Ascending aorta (tissue), 2 donors: ENCODE measurements around the gene C10orf53. TPM values are rescaled to one million over a fixed set of nuclear protein-coding genes. Genes with fewer than 3 reads are reported as not detected.

Source experiments
- DNase-seq, 2 donors: peaks; one replicate each; pipeline ENCODE4 v3.0.0-alpha.2; 2019; ENCODE audit warnings: low spot score in 2 of 2
- H3K27ac ChIP-seq, 2 donors: fragments of 200-600 bp; sonication (generic); one replicate each; pipeline ENCODE4 v1.5.1; 2016 to 2017; ENCODE audit warnings: mild to moderate bottlenecking in 1 of 2
- H3K27me3 ChIP-seq: fragments of 200-600 bp; sonication (generic); one replicate; pipeline ENCODE4 v1.5.1; 2017
- H3K36me3 ChIP-seq, 2 donors: fragments of 200-600 bp; sonication (generic); one replicate each; pipeline ENCODE4 v1.5.1; 2016
- H3K4me1 ChIP-seq, 2 donors: fragments of 200-600 bp; sonication (generic); one replicate each; pipeline ENCODE4 v1.5.1; 2016 to 2017; ENCODE audit warnings: mild to moderate bottlenecking in 1 of 2
- H3K4me3 ChIP-seq, 2 donors: fragments of 200-600 bp; sonication (generic); one replicate each; pipeline ENCODE4 v1.5.1; 2016 to 2017; ENCODE audit warnings: mild to moderate bottlenecking in 1 of 2
- H3K9me3 ChIP-seq, 2 donors: fragments of 200-600 bp; sonication (generic); one replicate each; pipeline ENCODE4 v1.5.1; 2016
- CTCF ChIP-seq, 3 experiments: fragments of 200-600 bp in 2 of 3; fragments of 450-650 bp in 1 of 3; sonication (generic) in 2 of 3; IDR thresholded peaks; one replicate each; pipeline ENCODE4 v1.5.1; 2016 to 2019; ENCODE audit warnings: antibody characterized with exemption in 3 of 3, mild to moderate bottlenecking in 1 of 3, moderate library complexity in 1 of 3
- intact Hi-C: fragments of 100-400 bp; cut with DNase I; formaldehyde crosslinking; loops from one replicate; pipeline ENCODE4 v1.15.1; 2023
- total RNA-seq: library from RNA; depleted of rRNA; stranded (reverse); fragments of >200 nt; gene quantifications from one replicate; pipeline ENCODE4 v1.1.0, GENCODE V29; 2016

Gene C10orf53
- total RNA-seq, 1 donor from 2014 or later, result not detected

- intact Hi-C loops, result no loop called here
- H3K4me1 ChIP-seq, result no peaks in the 10 kb centered on the region
Observed at GRCh38 chr10:49688261-49688846, 8.9 kb downstream of the C10orf53 start.

GRCh38 chr10:49688920-49689319 lies 9.5 kb downstream of the C10orf53 start:
- no peaks in the 10 kb centered on the region for H3K36me3 ChIP-seq
- no peak overlapping the region for H3K27ac ChIP-seq
- no peaks in the 10 kb centered on the region for H3K4me1 ChIP-seq
- intact Hi-C loops, result no loop called here
- no peaks in the 10 kb centered on the region for H3K27me3 ChIP-seq
- DNase-seq, result no peak
- no peak overlapping the region for H3K4me3 ChIP-seq
- no peaks in the 10 kb centered on the region for H3K9me3 ChIP-seq
- no peak for TF ChIP-seq CTCF (IDR thresholded peaks at IDR 0.05)

More at GRCh38 chr10:49688261-49688846, 8.9 kb downstream of the C10orf53 start:
- DNase-seq, result no peak
- Histone ChIP-seq H3K36me3 (no peaks in the 10 kb centered on the region), H3K27me3 (no peaks in the 10 kb centered on the region), H3K4me3 (no peak overlapping the region), H3K9me3 (no peaks in the 10 kb centered on the region), H3K27ac (no peak overlapping the region)
- no peak for TF ChIP-seq CTCF (IDR thresholded peaks at IDR 0.05)

GRCh38 chr10:49689882-49690510 lies 10.5 kb downstream of the C10orf53 start:
- H3K4me3 ChIP-seq, result no peak overlapping the region
- TF ChIP-seq CTCF (IDR thresholded peaks at IDR 0.05), result no peak
- no peaks in the 10 kb centered on the region for H3K4me1 ChIP-seq
- intact Hi-C loops, result no loop called here
- H3K36me3 ChIP-seq, result no peaks in the 10 kb centered on the region
- DNase-seq, result no peak
- no peaks in the 10 kb centered on the region for H3K9me3 ChIP-seq
- no peaks in the 10 kb centered on the region for H3K27me3 ChIP-seq
- H3K27ac ChIP-seq, result no peak overlapping the region

- no peaks in the 10 kb centered on the region for H3K9me3 ChIP-seq
- no peak for TF ChIP-seq CTCF (IDR thresholded peaks at IDR 0.05)
- H3K36me3 ChIP-seq, result no peaks in the 10 kb centered on the region
- no peaks in the 10 kb centered on the region for H3K4me1 ChIP-seq
- DNase-seq, result no peak
- H3K27ac ChIP-seq, result no peak overlapping the region
- H3K4me3 ChIP-seq, result no peak overlapping the region
- H3K27me3 ChIP-seq, result no peaks in the 10 kb centered on the region
- intact Hi-C loops, result no loop called here
Observed at GRCh38 chr10:49690698-49691356, 11.4 kb downstream of the C10orf53 start.

GRCh38 chr10:49691588-49691987 lies 12.1 kb downstream of the C10orf53 start:
- Histone ChIP-seq H3K9me3 (no peaks in the 10 kb centered on the region), H3K4me3 (no peak overlapping the region), H3K27ac (no peak overlapping the region), H3K36me3 (no peaks in the 10 kb centered on the region), H3K4me1 (no peaks in the 10 kb centered on the region), H3K27me3 (no peaks in the 10 kb centered on the region)
- TF ChIP-seq CTCF (IDR thresholded peaks at IDR 0.05), result no peak
- no peak for DNase-seq
- intact Hi-C loops, result no loop called here
